GM12875 (cell line): ENCODE data around the gene DCLRE1C.
"Not testable (repeated sequence)": the region's sequence is repeated elsewhere in the genome, so short reads cannot be mapped to it uniquely, and the experiment has no call there.

Source experiments
- H3K4me3 ChIP-seq: one replicate; pipeline ENCODE4 v1.5.1; 2011; ENCODE audit warnings: low read depth, low read length, control low read depth
- TF ChIP-seq, protein P1 (sequence below): IDR thresholded peaks from 2 replicates; pipeline ENCODE4 v1.5.1; 2011; ENCODE audit warnings: low read depth, mild to moderate bottlenecking, control low read depth, inconsistent platforms, low read length, moderate library complexity, borderline replicate concordance; ENCODE audit not compliant: insufficient read depth

Gene DCLRE1C

DNA sequence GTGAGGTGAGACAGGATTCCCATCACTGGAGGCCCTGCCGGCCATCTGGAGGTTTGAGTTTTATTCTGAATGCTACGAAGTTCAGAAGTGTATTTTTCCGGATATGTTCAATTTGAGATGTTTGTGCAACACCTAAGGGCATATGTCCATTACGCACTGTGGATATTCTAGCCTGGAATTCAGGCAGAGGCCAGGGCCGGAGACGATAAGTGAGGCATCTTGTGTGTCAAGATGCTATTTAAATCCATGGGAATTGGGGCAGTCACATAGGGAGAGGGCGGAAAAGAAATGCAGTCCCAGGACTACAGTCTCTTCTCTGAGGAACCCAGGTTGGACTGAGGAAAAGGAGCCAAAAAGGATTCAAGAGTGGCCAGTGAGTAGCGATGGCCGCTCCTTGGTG, 77.1 kb downstream of the DCLRE1C start:
- TF ChIP-seq, protein P1, sequence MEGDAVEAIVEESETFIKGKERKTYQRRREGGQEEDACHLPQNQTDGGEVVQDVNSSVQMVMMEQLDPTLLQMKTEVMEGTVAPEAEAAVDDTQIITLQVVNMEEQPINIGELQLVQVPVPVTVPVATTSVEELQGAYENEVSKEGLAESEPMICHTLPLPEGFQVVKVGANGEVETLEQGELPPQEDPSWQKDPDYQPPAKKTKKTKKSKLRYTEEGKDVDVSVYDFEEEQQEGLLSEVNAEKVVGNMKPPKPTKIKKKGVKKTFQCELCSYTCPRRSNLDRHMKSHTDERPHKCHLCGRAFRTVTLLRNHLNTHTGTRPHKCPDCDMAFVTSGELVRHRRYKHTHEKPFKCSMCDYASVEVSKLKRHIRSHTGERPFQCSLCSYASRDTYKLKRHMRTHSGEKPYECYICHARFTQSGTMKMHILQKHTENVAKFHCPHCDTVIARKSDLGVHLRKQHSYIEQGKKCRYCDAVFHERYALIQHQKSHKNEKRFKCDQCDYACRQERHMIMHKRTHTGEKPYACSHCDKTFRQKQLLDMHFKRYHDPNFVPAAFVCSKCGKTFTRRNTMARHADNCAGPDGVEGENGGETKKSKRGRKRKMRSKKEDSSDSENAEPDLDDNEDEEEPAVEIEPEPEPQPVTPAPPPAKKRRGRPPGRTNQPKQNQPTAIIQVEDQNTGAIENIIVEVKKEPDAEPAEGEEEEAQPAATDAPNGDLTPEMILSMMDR = no peak
- H3K4me3 ChIP-seq = no peak overlapping the region

DNA sequence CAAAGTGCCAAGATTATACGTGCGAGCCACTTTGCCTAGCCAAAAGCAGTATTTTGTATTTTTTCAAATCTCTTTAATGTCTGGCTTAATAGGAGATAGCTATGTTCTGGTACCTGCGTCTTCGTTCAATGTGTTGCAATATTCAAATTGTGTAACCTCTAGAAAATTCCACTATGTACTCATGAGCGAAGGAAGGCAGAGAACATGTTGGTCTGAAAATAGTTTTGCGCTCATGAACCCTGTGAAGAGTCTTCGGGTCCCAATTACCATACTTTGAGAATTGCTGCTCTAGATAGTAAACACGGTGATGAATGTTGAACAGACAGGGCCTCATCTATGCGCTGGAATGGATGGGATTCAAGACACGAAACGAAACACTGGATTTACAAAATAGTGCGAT, 78.0 kb downstream of the DCLRE1C start:
- no peak overlapping the region for H3K4me3 ChIP-seq
- TF ChIP-seq, protein P1 = no peak

DNA sequence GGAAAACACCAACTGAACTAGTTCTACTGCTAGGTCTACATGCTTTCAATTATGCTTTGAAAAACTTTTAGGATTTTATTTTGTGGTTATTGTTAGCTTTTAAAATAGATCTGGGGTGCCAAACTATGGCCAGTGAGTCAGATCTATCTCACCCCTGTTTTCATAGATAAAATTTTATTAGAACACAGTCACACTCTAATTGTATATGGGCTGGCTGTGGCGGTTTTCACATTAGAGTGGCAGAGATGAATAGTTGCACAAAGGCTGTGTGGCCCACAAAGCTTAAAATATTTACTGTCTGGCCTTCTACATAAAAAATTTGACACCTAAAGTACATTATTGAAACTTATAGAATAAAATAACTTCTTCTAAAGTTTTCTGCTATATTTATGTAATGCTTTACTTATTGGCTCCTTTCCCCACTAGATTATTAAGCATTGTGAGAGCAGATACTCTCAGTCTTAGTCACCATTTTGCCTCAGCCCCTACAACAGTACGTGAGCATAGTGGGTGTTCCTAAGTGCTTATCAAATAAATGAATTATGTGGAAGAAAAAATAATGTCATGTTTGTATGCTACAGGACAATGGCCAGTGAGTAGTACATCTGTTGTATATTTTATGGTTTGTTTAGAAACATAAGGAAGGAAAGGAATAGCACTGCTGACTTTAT, 80.7 kb downstream of the DCLRE1C start:
- TF ChIP-seq, protein P1 = no peak
- no peak overlapping the region for H3K4me3 ChIP-seq

DNA sequence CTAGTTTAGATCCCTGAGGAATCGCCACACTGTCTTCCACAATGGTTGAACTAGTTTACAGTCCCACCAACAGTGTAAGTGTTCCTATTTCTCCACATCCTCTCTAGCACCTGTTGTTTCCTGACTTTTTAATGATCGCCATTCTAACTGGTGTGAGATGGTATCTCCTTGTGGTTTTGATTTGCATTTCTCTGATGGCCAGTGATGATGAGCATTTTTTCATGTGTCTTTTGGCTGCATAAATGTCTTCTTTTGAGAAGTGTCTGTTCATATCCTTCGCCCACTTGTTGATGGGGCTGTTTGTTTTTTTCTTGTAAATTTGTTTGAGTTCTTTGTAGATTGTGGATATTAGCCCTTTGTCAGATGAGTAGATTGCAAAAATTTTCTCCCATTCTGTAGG, 89.0 kb downstream of the DCLRE1C start:
- not testable (repeated sequence) for H3K4me3 ChIP-seq

DNA sequence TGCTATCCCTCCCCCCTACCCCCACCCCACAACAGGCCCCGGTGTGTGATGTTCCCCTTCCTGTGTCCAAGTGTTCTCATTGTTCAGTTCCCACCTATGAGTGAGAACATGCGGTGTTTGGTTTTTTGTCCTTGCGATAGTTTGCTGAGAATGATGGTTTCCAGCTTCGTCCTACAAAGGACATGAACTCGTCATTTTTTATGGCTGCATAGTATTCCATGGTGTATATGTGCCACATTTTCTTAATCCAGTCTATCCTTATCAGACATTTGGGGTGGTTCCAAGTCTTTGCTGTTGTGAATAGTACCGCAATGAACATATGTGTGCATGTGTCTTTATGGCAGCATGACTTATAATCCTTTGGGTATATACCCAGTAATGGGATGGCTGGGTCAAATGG, 89.4 kb downstream of the DCLRE1C start:
- not testable (repeated sequence) for H3K4me3 ChIP-seq

DNA sequence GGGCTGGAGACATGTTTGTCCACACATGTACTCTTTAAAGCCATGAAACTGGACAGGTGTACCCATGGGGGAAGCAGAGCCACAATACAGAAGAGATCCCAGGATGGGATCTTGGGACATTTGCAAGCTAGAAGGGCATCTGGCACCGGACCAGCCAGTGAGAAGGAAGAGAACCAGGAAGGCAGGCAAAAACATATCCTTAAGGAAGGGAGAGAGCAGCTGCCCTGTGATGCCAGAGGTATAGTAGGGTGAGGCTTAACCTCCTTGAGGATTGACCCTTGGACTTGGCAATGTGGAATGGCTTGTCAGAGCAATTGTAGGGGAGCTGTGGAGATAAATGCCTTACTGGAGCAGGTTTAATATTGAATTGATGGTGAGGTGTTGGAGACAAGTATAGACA, 93.1 kb downstream of the DCLRE1C start:
- no peak overlapping the region for H3K4me3 ChIP-seq
- TF ChIP-seq, protein P1 = no peak

DNA sequence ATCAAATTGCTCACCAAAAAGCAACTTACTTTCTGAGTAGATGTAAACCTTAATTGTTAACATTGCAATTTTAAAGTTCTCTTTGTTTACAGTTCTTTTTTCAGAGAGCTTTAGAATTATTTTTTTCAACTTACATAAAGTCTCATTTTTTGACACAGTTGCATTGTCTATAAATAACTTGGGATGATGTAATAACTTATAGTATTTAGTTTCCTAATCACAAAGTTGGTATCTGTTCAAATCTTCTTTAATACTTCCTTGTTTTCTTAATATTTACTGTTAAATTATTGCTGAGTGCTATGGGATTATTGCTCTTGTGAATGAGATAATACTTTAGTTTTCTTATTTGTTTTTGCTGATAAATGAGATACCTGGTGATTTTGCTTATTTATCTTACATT, 94.1 kb downstream of the DCLRE1C start:
- H3K4me3 ChIP-seq = no peak overlapping the region
- TF ChIP-seq, protein P1 = no peak

DNA sequence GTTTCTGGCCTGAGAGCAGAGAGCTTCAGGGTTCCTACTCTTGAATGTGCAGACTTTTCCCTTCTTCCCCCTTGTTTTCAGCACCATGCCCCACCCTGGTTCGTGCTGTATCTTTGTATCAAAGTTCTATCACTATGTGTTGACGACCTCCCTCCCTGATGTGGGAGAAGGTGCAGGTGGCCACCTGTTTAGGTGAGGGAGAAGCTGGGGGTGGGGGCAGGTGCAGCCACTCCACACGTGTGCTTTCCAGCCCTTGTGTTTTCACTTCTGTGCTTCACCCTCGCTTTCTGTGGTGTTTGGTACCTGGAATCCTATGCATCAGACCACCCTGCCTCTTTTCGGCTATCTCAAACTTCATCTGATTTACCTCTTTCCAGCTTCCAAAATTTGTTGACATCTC, 94.9 kb downstream of the DCLRE1C start:
- no peak overlapping the region for H3K4me3 ChIP-seq
- TF ChIP-seq, protein P1 = no peak
